ENCODE results near the gene SURF4.
"Not testable (repeated sequence)": the region's sequence is repeated elsewhere in the genome, so short reads cannot be mapped to it uniquely, and the experiment has no call there.

SURF4 gene

DNA sequence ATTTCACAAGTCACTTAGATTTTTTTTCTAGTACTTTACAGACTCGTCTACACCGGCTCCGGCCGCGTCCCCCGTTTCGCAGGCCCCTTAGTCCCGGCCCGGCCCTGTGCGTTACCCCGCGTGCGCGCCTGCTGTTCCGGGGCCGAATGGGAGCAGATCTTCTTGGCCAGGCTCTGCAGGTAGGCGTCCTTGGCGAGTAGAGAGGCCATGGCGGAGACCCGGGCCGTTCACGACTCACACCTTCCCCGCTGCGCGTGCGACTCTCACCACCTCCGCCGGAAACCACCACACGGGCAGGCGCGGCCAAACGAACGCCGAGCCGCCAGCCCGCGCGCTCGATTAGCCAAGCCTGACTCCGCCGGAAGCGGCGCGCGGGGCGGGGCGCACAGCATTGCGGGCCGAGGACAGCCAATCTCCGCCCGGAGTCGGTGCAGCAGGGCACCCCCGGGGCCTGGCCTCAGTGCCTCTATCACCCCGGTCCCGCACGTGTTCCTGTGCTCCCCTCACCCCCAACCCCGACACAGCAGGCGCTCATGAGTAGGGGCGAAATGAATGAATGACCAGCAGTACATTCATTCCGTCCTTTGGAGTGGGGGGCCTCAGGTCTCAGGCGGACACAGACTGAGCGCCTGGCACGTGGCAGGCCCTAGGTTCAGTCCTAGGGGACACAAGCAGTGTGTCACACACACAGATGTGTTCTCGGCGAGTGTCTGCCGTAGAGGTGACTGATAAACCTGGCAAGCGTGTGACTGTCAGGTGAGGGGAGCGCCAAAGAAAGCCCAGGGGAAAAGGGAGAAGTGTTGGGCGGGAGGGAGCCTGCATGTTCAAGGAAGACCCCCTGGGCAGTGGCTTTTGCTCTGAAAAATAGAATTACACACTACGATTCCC, 39.7 kb downstream of the SURF4 start, which contains the start of gene SURF6:
Gene SURF6 (minus strand): TSS at position 265 of the 888 bp plus-strand sequence. CDS start 56 bp downstream, at position 209.
- peak; percentile 76 to 89 (median 85) for DNase-seq (ENCODE audit: low read depth in 3 of 3, low spot score in 1 of 3)

DNA sequence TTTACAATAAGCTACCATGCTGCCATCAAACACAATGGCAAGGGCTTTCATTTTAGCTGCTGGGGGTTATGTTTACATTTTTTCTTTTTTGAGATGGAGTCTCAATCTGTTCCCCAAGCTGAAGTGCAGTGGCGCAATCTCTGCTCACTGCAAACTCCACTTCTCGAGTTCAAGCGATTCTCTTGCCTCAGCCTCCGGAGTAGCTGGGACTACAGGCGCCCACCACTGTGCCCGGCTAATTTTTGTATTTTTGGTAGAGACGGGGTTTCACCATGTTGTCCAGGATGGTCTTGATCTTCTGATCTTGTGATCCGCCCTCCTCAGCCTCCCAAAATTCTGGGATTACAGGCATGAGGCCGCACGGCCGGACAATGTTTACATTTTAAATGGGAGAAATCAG, 41.0 kb downstream of the SURF4 start:
- DNase-seq (ENCODE audit: low read depth in 3 of 3, low spot score in 1 of 3): not testable (repeated sequence)

DNA sequence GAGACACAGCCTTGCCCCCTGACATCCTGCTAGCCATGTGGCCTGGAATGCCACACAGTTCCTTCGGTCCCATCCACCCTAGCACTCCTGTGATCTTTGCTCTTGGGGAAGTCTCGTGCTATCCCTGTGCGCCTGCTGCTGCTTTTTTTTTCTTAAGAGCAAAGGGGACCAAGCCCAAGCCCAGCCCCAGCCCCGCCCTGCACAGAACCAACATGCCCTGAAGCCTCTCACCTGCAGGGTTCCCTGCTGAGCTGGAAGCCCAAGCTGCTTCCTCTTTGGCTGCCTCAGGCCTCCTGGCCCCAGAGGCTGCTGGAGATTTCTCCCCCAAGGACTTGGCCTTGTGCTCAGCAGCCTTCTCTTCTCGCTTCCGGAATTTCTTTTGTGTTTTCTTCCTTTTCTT, 41.7 kb downstream of the SURF4 start:
- DNase-seq (ENCODE audit: low read depth in 3 of 3, low spot score in 1 of 3): no peak

DNA sequence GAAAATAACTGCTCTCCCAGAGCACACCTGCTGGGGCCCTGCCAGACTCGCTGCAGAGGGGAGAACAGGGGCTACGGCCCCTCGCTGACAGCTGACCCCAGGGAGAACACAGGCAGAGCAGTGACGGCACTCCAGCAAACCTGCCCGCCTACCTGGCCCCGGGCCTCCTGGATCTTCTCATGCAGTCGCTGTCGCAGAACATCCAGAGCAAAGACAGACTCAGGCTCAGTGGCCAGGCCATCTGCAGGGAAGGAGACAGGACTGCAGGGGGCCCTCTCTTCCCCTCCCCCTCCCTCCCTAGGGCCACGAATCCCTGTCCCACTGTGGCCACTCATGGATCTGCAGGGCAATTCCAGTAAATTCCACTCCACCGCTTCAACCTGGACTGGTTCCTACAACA, 42.3 kb downstream of the SURF4 start:
- DNase-seq (ENCODE audit: low read depth in 3 of 3, low spot score in 1 of 3): no peak

DNA sequence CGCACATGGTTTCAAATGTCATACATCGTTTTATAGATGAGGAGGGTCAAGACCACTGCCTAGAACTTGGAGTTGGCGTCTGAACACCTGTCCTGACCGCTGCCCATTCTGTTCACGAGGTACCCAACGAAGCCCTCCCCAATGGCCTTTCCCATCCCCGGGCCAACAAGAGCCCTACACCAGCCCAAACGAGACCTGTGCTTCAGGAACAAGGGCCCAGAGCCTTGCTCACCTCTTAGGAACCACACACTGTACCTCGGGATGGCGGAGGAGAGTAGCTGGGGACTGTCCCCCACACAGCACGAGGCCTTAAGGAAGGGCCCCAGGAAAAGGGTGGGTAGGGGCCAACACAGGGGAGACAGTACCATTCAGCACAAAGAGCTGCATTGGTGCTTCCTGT, 42.8 kb downstream of the SURF4 start:
- DNase-seq (ENCODE audit: low read depth in 3 of 3, low spot score in 1 of 3): no peak

DNA sequence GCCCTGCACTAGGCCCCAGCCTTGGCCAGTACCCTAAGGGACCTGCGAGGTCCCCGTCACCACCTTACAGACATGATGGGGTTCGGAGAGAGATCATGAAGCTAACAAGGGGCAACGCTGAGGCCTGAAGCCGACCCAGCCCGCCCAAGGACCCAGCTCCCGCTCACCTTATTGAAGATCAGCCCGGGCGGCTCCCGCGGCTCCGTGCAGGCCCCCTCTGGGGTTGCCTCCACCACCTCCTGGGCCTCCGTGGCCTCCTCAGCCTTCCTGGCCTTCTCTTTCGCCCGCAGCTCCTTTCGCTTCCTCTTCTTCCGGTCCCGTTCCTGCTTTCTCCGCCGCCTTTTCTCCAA, 43.5 kb downstream of the SURF4 start:
- no peak for DNase-seq (ENCODE audit: low read depth in 3 of 3, low spot score in 1 of 3)

DNA sequence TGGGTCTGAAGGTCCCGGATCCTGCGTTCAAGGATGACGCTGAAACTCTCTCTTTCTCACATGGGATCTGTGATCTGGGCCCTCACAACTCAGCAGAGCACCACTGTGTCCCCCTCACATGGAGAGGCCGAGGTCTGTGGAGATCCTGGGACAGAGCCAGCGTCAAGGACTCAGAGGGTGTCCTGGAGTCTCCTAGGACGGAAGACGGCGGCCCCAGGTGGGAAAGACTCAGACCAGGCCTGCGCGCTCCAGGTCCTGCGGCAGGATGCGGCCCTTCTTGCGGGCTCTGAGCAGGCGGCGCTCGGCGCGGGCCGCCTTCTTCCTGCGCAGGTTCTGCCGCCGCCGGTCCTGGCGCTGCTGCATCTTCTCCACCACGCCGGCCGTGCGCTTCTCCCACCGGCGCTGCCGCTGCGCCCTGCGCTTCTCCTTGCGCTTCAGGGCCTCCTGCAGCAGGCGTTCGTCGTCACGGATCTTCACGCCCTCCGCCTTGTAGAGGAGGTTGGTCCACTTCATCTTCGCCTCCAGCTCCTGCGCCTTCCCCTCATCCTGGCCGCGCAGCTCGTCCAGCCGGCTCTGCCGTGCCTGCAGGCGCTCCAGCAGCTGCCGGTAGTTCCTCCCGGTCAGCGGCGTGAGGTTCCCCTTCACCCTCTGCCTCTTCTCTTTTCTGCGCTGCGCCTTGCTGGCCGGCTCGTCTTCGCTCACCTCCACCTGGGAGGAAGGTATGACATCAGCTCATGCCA, 44.0 kb downstream of the SURF4 start:
- DNase-seq (ENCODE audit: low read depth in 3 of 3, low spot score in 1 of 3): no peak

DNA sequence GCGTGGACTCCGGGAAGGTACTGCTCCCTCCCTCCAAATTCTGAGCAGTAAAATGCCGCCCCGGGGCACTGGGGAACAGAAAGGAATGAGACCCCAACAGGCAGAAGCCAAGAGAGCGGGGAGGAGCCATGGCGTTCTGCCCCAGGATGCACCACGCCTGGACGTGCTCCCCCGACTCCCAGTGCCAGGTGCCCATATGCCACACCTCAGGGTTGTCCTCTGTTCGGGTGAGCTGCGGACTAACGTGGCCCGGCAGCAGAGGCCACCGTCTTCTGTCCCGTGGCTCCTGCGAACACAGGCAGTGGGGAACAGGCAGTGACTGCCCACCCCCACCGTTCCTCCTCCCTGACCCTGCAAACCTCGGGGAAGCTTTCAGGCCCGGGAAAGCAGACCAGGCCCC, 44.6 kb downstream of the SURF4 start:
- no peak for DNase-seq (ENCODE audit: low read depth in 3 of 3, low spot score in 1 of 3)

DNA sequence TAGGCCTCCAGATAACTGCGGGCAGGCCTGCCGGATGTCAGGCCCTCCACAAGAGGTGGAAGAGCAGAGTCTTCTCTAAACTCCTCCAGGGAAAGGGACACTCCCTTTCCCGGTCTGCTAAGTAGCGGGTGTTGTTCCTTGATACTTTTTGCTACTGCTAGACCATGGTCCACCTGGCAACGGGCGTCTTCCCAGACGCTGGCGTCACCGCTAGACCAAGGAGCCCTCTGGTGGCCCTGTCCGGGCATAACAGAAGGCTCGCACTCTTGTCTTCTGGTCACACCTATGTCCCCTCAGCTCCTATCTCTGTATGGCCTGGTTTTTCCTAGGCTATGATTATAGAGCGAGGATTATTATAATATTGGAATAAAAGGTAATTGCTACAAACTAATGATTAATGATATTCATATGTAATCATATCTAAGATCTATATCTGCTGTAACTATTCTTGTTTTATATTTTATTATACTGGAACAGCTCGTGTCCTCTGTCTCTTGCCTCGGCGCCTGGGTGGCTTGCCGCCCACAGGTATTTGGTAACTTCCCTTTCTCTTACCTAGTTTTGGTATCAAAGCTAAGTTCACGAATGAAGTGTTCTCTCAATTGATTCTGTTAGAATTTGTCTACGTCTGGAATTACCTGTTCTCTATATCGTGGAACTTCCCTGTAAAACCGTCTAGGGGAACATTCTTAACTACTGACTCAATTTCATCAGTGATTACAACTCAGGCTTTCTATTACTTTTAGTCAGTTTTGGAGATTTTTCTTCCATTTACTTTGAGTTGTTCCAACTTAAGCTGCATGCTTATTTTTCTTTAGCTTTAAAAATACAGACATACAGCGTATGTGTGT, 46.3 kb downstream of the SURF4 start:
- not testable (repeated sequence) for DNase-seq (ENCODE audit: low read depth in 3 of 3, low spot score in 1 of 3)

DNA sequence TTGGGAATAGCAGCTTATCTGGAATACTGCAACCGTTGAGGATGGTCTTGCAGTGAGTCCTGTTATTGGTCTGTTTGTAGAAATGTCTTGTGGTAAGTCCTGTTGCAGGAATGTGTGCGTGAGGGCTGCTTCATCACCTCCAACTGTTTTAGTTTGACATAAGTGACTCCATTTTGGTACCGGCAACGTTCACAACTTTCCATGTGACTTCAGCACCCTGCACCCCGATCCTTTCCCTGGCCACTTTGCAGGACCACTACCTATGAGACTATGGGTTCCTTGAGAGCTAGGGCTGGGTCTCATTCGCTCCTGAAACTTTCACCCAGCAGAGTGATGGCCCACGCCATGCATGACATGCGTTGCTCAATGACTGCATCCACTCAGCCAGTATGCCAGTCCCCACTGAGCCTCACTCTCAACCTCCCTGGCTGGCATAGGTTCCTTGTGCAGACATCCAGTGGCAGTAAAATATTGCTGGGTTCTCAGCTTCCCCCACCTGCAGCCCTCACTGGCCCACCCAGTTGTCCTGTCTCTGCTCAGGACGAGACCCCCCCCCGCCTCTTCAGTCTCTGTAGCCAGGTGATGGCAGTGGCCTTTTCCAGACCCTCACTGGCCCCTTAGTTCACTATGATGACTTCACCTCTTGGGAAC, 47.9 kb downstream of the SURF4 start:
- no peak for DNase-seq (ENCODE audit: low read depth in 3 of 3, low spot score in 1 of 3)

DNA sequence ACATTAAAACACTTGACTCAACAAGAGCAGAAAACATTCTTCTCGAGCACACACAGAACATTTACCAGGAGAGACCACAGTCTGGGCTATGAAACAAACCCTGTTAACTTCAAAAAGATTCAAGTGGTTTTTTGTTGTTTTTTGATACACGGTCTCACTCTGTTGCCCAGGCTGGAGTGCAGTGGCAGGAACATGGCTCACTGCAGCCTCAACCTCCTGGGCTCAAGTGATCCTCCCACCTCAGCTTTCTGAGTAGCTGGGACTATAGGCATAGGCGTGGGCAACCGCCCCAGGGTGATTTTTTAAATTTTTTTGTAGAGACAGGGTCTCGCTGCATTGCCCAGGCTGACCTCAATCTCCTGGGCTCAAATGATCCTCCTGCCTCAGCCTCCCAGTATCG, 48.8 kb downstream of the SURF4 start:
- DNase-seq (ENCODE audit: low read depth in 3 of 3, low spot score in 1 of 3): not testable (repeated sequence)

DNA sequence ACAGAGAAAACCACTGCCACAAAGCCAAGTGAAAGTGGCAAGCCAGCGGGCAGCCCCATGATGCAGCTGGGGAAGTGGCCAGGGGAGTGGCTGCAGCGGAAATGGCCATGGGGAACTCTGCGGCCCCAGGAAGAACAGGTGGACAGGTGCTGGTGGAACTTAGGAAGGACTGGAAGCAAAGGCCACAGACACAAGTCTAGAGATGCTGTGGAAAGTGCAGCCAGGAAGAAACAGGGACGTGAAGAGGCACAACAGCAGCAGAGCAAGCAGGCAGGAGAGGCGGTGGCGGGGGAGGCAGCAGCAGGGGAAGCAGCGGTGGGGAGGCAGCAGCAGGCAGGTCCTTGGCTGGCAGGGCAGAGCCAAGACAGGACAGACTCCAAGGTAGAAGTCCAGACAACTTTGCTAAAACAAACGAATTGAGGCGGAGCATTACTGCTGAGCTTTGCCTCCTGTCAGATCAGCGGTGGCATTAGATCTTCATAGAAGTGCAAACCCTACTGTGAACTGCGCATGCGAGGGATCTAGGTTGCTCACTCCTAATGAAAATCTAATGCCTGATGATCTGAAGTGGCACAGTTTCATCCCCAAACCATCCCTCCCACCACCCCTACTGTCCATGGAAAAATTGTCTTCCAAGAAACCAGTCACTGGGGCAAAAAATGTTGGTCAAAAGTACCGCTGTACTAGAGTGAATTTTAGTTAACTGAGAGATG, 51.7 kb downstream of the SURF4 start:
- DNase-seq (ENCODE audit: low read depth in 3 of 3, low spot score in 1 of 3): no peak

DNA sequence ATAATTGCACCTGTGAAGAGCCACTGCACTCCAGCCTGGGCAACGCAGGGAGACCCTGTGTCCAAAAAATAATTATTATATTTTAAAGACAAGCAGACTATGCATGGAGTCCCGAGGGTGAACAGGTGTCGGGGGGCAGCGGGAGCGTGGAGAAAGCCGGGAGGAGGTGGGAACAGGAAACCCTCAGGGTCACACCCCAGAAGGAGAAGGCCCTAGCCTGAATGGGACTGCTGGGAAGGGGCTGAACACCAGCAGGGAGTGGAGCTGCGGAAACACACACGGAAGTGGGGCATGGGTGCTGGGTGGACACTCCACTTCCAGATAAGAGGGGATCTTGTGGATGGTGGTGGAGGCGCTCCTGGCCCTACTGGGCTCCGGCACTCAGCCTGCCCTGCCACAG, 52.6 kb downstream of the SURF4 start:
- no peak for DNase-seq (ENCODE audit: low read depth in 3 of 3, low spot score in 1 of 3)

DNA sequence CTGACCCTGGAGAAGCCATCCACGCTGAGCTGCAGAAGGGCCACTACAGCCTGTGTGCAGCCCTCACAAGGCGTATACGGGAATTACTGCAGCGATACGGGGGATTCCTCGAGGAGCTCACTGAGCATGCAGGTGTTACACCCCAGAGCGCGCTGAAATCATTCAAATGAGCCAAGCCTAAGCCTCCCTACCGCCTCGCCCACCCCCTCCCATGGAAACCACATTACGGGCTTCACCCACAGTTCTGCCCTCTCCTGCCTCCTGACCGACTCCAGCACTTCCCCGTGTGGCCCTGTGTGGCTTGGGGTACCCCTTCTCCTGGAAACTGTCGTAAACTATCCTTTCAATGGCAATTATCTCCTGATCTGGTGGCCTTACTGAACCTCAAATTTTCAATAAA, 53.2 kb downstream of the SURF4 start:
- DNase-seq (ENCODE audit: low read depth in 3 of 3, low spot score in 1 of 3): no peak

DNA sequence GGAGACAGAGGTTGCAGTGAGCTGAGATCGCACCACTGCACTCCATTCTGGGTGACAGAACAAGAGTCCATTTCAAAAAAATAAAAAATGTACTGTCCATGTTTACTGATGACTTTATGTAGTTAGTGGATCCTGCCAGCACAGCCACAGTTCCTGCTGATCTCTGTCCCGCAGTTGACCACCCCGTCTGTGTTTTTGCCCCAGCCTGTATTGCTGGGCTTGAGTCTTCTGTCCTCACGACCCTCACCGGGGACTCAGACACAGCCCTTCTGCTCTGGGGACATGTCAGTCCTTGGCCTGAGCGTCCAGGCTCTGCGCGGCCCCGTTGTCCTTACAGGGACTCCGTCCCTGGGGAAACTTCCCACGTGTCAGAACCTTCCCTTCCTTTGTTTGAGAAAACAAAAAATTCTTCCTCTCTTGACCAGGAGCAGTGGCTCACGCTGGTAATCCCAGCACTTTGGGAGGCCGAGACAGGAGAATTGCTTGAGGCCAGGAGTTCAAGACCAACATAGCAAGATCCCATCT, 54.4 kb downstream of the SURF4 start:
- DNase-seq (ENCODE audit: low read depth in 3 of 3, low spot score in 1 of 3): no peak

DNA sequence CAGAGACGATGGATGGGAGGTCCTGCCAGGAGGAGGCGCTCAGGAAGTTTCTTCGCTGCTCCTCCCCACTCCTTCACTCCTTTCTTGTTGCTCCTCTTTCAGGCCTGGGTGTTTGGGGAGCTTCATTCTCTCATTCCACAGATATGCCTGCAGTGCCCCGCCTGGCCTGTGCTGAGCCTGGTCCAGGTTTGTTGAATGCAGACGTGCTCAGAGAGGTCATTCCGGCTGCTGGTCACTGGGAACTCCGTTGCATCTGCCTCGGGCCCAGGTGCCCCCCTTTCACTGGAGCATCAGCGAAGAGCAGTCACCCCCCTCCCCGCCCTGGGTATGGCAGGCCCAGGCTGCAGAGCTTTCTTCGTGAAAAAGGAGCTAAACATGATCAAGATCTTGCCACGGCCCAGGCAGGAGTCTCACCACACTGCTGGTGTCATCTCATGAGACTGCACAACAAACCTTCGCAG, 55.4 kb downstream of the SURF4 start:
- DNase-seq (ENCODE audit: low read depth in 3 of 3, low spot score in 1 of 3): no peak

DNA sequence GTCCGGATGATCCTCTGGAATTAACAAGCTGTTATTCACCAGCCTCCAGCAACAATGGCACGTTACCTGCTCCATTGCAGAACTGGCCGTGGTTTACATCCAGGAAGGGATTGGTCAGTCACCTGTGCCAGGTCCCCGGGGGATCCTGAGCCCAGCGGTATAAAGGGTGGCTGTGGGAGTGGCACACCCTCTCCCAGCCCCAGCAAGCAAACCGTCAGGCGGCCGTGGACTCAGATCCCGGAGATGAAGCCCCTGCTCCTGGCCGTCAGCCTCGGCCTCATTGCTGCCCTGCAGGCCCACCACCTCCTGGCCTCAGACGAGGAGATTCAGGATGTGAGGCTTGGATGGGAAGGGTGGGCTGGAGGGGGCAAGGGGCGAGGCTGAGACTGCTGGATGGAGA, 58.3 kb downstream of the SURF4 start:
- not testable (repeated sequence) for DNase-seq (ENCODE audit: low read depth in 3 of 3, low spot score in 1 of 3)

DNA sequence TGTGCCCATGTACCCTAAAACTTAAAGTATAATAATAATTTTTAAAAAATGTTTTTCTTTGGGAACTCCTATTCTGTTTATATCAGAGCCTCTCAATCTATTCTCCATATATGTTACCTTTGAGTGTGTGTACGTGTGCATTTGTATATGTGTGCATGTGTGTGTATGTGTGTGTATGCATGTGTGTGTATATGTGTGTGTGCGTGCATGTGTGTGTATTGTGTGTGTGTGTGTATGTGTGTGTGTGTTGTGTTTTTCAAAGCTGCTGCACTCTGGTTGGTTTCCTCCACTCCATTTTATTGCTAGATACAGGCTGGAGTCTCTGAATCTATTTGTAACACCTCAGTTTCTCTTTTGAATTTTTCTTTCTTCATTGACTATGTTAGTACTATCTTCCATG, 59.9 kb downstream of the SURF4 start:
- no peak for DNase-seq (ENCODE audit: low read depth in 3 of 3, low spot score in 1 of 3)
